Stimulated activated CD4-positive, alpha-beta T cell treated with anti-CD3 and anti-CD28 coated beads, Interleukin-2, amount 100 ng/mL, for 24 hours (primary cell): ENCODE measurements around the gene ADCY5.

Experiments used
- DNase-seq, 2 donors: peaks; one replicate each; pipeline ENCODE4 v3.0.0-alpha.2; 2020

The ADCY5 gene

DNA sequence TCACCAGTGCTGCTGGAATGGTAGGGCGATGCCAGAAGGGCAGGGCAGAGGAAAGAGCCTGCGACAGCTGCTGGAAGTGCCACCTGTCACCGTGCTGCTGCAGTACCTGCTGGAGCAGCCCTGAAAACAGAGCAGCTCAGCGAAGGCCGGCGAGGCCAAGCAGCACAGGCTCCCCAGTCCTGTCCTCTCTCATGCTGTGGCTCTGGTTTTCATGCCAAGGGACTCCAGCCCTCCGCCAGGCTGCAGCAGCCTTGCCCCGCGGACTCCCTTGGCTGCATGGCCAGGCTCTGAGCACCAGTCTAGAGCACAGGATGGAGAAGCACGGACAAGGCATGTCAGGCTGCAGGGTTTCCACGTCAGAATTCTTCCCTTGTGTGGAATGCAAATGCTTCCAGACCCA is 43.9 kb downstream of the ADCY5 start:
- DNase-seq: no peak

- DNase-seq: no peak
These were observed 44.5 kb downstream of the ADCY5 start for GRCh38 chr3:123404391-123404790.

DNA sequence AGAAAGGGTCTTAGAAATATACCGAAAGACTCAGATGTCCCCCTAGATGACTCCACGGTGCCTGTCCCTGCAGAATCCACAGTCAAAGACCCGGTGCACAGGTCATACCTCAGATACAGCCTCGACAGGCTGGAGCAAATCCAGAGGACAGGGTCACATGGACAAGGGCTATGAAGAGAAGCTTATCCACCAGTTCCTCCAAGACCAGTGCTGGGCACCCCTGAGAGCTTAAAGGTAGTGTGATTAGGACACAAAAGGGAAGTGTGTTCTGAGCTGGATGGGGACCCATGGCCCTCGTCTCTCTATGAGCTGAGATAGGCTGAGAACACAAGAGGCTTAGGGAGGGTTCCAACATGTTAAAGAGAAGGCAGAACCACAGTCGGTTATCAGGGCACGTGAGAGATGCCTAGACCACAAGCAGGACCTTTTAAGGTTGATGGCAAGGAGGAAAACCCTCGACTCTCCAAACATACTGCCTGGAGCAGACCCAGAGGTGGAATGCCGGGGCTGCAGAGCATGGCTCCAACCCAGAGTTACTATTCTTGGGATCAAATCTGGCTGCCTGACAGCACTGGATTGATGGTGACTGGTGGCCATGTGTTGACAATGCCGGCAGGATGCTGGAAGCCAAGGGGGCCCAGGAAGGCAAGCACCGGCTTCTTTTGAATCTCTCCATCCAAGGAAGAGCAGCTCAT is 46.9 kb downstream of the ADCY5 start:
- no peak for DNase-seq

DNA sequence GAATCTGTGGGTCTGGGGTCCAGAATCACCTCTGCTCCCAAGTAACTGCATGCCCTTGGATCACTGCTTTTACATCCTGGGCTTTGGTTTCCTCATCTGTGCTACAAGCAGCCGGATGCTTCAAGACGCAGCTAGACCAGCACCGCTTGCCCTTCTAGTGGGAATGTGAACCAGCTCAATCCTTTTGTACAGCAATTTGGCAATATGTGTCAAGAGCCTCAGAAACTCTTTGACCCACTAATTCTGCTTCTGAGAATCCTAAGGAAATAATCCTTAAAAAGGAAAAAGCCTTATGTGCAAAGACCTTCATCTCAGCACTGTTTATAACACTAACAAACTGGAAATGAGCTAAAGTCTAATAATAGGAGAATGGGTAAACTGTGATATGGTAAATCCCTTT is 48.7 kb downstream of the ADCY5 start:
- DNase-seq: no peak

- DNase-seq: no peak
These were observed 49.2 kb downstream of the ADCY5 start for GRCh38 chr3:123399653-123400052.

GRCh38 chr3:123397921-123398785 is 50.7 kb downstream of the ADCY5 start:
- no peak for DNase-seq

GRCh38 chr3:123397050-123397590 is 51.8 kb downstream of the ADCY5 start:
- no peak for DNase-seq

- no peak for DNase-seq
These were observed 52.5 kb downstream of the ADCY5 start for GRCh38 chr3:123396171-123397049.

GRCh38 chr3:123395235-123395634 is 53.7 kb downstream of the ADCY5 start:
- DNase-seq: no peak

GRCh38 chr3:123394391-123395020 is 54.4 kb downstream of the ADCY5 start:
- DNase-seq: no peak

DNA sequence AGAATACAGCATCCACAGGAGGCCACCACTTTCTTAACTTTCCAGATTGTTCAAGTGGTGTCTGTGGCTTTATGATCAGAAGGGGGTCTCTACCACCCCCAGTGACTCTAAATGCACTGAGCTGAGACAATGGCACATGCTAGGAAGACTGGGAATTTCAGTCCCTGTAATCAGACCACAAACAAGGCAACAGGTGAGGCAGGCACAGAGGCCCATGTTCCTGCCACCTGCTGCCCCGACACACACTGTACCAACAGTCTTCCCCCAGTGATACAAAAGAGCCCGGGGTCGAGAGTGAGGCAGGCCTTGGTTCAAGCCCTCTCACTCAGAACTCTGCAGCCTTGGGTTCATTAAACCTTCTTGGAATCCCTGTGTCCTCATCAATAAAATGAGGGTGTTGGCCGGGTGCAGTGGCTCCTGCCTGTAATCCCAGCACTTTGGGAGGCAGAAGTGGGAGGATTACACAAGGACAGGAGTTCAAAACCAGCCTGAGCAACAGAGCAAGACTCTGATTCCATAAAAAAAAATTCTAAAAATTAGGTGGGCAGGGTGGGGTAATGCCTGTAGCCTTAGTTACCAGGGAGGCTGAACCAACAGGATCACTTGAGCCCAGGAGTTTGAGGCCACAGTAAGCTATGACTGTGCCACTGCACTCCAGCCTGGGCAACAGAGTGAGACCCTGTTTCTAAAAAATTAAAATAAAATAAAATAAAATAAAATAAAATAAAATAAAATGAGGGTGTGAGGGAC is 55.8 kb downstream of the ADCY5 start:
- no peak for DNase-seq

- DNase-seq: no peak
These were observed 56.5 kb downstream of the ADCY5 start for GRCh38 chr3:123392368-123392767.

DNA sequence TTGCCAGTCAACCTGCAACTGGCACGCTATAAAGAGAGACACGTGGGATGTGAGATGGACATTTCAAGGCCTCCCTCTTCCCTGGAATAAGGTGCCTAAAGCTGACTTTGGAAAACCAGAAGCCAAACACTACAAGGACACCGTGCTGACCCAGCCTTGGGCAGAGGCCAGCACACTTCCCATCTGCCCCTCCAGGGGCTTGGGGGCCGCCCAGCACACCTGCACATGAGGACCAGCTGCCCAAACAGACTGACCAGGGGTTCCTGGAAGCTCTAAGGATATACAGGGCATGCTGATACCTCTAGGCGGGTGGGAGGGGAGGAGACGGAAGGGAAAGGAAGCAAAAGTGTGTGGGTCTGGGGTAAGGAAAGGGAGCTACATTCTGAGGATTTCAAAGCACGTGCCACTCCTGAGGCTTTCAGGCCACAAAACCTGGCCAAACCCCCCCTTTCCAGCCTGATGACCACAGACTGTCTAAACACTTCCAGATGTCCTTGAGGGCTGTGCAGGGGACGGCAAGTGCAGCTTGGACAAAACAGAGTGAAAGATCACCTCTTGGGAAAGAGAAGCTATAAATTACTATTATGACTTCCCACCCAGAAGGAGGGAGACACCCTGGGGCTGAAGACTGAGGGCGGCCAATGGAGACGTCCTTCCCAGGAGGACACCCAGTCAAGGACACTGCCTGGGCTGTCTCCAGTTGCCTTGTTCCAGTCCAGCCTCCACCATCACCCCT is 57.9 kb downstream of the ADCY5 start:
- no peak for DNase-seq

DNA sequence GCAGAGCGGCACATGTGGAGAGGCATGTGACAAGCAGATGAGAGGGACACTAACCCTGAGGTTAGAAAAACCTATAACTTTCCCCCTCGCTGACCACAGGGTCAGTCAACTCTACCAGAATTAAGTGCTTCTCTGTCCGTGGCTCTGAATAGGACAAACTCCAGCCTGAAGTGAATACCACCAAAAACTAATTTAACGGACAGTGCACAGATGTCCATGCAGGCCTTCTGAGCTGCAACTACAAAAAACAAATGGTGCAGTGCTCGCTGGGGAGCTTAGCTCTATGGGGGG is 59.3 kb downstream of the ADCY5 start:
- no peak for DNase-seq

- no peak for DNase-seq
These were observed 59.9 kb downstream of the ADCY5 start for GRCh38 chr3:123388811-123389627.

GRCh38 chr3:123388042-123388441 is 60.8 kb downstream of the ADCY5 start:
- no peak for DNase-seq

DNA sequence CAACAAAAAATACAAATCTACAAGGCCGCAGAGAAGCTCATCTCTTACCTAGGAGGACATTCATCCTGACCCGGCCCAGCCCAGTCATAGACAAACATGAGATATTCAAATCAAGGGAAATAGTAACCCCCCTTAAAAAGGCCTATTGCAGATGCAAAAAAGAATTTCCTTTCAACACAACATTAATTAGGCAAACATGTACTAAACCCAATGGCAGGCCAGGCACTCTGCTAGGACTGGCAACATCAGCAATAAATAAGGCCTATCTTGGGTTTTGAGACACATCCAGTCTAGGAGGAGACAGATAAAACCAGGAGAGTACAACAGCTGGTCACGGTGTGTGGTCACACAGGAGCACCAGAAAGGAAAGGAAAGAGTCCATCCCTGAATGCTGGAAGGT is 61.4 kb downstream of the ADCY5 start:
- no peak for DNase-seq

DNA sequence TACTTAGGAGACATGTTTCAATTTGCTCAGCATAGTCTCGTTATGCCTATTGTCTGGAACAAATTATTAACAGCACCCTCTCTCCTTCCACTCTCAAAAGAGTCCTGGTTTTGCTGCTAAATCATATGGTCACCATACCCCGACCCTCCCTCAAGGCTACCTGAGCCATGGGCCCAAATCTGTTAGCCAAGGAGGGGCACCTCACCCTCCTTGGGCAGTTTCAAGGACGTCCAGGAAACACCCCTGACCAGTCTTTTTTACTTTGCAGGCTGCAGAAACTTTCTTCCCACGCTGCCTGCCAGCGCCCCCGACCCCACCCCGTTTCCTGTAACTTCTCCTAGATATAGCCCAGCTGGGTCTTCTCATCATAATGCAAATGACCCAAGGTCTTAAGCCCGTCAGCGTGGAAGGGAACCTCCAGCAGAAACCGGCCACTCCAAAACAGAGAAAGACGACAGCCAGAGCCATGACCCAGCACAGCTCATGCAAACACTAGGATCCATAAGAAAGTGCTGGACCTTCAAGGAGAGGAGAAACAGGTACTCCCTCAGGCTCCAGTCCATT is 62.3 kb downstream of the ADCY5 start:
- DNase-seq: no peak

DNA sequence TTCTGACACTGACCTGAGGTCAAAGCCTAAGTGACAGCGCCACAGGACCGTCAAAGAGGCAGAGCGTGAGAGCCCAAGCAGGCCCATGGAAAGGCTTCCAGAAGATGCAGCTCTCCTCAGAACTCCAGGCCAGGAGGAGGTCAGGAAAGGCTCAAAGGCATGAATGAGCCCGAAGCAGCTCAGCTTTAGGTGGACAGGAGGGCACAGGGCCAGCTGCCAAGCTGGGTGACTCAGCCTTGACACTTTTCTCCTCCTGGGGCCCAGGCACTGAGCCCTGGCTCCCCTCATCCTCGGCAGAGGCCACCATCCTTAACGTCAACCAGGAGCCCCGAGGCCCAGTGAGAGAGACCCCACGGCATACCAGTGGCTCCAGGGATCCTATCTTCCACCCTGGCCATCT is 62.9 kb downstream of the ADCY5 start:
- DNase-seq: no peak

- DNase-seq: no peak
These were observed 63.4 kb downstream of the ADCY5 start for GRCh38 chr3:123385499-123385898.
